NCI-H510A treated with DMSO at 0.1 percent for 48 hours (cell line): ENCODE data around the gene WDR70.
"Not testable (repeated sequence)": the region's sequence is repeated elsewhere in the genome, so short reads cannot be mapped to it uniquely, and the experiment has no call there.

ENCODE experiments used
- DNase-seq: peaks from one replicate; lab custom pipeline; 2025; lab: John Stamatoyannopoulos, UW

Gene WDR70

DNA sequence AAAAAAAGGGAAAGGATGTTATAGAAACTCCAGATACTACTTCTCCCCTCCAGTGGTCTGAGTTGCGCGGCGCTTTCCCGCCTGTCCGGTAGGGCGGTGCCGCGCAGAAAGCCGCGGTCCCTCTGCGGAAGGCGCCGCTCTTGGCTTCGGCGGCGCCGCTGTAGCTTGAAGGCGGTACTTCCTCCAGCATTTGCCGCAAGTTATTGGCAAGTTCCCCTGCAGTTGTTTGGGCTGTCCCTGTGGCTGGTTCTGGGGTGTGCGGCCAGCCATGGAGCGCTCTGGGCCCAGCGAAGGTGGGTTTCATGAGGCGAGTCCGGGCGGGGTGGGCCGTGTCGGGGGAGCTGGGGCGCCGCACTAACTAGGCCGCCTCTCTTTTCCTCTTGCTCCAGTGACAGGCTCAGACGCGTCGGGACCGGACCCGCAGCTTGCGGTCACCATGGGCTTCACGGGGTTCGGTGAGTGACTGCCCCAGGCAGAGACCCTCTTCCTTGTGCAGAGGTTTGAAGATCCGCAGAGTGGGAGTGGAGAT lies at the start of gene WDR70:
WDR70 (plus strand) TSS at position 219 of the 529 bp plus-strand sequence; CDS start at position 269, 50 bp downstream.
- peak; percentile 72 for DNase-seq

DNA sequence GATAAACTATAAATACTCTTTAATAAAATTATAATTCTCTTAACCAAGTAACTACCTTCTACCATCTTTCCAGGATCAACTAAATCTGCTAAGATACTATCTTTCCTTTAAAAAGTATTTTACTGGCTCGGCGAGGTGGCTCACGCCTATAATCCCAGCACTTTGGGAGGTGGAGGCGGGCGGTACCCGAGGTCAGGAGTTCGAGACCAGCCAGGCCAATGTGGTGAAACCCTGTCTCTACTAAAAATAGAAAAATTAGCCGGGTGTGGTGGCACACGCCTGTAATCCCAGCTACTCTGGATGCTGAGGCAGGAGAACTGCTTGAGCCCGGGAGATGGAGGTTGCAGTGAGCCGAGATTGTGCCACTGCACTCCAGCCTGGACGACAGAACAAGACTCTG lies 44.4 kb upstream of the WDR70 start:
- not testable (repeated sequence) for DNase-seq

DNA sequence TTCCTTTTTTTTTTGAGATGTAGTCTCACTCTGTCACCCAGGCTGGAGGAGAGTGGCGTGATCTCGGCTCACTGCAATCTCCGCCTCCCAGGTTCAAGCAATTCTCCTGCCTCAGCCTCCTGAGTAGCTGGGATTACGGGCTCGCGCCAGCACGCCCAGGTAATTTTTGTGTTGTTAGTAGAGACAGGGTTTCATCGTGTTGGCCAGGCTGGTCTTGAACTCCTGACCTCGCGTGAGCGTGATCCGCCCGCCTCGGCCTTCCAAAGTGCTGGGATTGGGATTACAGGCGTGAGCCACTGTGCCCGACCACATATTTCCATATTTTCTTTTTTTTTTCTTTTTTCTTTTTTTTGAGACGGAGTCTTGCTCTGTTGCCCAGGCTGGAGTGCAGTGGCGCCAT lies 36.4 kb upstream of the WDR70 start:
- DNase-seq = not testable (repeated sequence)

DNA sequence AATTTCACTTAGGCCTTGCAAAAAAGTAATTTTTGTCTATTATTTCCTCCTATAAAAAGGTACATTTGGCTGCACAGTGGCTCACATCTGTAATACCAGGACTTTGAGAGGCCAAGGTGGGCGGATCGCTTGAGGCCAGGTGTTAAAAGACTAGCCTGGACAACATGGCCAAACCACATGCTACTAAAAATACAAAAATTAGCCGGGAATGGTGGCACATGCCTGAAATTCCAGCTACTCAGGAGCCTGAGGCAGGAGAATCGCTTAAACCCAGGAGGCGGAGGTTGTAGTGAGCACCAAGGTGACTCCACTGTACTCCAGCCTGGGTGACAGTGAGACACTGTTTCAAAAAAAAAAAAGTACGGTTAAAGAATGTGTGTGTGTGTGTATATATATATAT lies 24.0 kb upstream of the WDR70 start:
- no peak for DNase-seq

DNA sequence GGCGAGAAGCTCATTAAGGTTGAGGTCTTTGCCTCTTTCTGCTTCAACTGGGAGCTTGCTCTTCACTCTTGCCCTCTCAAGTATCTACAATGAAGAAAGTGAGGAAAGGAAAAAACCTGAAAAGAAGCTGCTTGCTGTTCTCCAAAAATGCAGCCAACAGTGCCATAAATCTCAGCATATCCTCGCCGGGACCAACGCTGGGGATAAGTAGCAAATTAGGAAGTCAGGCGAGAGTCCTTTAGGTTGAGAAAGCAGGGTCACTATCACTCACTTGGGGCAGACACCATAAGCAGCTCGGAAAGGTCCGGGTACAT lies 8.6 kb upstream of the WDR70 start:
- DNase-seq = no peak

DNA sequence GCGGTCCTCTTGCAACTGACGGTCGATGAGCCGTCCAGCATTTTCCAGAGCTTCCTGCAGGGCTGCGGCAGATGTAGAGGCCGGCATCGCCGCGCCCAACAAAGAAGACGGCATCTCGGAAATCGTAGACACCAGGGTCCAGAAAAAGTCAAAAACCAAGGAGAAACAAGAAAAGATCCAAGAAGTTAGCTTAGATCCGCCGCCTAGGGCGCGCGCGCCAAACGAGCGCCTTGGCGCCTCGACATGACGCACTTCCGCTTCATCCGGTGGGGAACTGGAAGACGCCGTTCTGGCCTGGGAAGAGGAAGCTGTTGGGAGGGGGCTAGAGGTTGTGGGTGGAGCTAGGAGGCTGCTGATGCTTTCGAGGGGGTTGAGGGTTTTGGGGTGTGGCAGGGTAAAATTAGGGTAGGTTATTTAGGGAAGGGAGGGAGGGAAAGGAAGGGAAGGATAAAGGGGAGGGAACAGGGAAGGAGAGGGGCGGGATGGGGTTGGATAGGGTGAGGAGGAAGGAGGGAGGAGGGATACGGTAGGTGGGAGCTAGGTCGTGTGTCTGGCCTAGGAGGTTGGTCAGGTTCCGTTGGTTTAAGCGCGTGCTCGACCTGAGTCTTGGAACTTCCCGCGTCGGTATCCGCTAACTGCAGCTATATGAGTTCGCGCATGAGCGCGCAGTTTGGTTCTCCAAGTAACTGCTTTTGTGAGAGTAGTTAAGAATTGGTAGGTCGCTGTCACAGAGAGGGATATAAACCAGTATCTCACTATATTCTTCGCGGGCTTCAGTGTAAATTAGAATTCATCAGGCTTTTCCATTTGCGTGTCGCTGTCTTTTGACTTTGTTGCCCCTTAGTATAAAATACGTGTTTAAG lies 8.0 kb upstream of the WDR70 start, which contains the start of gene NUP155:
NUP155 (minus strand) TSS at position 243 of the 863 bp plus-strand sequence; CDS start at position 114, 129 bp downstream.
- DNase-seq = peak; percentile 98

DNA sequence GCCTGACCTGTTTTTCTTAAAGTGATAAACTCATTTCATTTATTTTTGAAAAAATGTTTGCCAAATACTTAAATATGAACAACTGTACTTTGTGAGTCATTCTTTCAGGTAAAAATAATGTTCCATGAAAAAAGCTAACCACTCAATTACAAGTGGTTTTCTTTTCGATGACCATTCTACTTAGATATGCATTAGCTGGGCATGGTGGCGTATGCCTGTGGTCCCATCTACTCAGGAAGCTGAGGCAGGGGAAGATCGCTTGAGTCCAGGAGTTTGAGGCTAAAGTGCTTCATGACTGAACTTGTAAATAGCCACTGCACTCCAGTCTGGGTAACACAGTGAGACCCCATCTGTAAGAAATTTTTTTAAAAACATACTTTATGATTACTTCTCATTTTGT lies 4.0 kb upstream of the WDR70 start:
- DNase-seq = no peak

DNA sequence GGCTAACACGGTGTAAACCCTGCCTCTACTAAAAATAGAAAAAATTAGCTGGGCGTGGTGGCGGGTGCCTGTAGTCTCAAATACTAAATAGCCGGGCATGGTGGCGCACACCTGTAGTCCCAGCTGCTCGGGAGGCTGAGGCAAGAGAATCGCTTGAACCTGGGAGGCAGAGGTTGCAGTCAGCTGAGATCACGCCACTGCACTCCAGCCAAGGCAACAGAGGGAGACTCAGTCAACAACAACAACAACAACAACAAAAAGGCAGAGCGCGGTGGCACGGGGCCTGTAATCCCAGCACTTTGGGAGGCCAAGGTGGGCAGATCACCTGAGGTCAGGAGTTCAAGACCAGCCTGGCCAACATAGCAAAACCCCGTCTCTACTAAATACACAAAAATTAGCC lies 1.1 kb upstream of the WDR70 start:
- not testable (repeated sequence) for DNase-seq

DNA sequence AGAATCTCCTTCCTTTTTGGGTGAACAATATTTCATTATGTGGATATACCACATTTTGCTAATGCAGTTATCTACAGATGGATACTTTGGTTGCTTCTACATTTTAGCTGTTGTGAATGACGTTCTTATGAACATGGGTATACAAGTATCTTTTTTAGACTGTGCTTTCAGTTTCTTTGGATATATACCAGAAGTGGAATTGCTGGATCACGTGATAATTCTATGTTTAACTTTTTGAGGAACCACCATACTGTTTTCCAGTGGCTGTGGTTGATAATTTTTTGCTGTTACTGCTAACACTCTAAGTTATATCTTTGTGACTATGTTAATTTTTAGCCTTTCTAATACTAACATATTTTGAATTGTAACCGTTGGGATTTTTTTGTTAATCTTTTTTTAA lies 12.5 kb downstream of the WDR70 start:
- no peak for DNase-seq

DNA sequence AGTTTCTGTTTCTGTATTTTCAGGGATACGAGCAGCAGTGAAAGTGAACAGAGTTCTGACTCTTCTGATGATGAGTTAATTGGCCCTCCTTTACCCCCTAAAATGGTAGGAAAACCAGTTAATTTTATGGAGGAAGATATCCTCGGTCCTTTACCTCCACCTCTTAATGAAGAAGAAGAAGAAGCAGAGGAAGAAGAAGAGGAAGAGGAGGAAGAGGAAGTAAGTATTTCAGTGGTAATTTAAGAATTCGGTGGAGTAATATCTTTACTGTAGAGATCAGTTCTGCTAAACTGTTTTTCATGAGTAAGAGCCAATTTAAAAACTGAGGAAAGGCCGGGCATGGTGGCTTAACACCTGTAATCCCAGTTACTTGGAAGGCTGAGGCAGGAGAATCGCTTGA lies 17.2 kb downstream of the WDR70 start:
- no peak for DNase-seq

DNA sequence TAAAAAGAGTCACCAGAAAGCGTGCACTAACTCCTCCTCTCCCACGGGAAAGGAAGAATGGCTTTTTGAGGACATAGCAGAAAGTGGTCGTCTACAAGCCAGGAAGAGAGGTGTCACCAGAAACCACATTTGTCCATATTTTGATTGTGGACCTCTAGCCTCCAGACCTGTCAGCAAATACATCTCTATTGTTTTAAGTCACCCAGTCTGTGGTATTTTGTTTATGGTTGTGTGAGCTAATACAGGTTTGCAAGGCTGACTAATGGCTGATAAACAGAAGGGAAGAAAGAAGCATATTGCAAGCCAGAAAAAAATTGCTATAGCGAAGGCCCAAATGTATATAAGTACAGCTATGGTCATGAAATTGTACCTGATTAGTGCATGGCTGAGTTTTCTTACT lies 21.4 kb downstream of the WDR70 start:
- no peak for DNase-seq

DNA sequence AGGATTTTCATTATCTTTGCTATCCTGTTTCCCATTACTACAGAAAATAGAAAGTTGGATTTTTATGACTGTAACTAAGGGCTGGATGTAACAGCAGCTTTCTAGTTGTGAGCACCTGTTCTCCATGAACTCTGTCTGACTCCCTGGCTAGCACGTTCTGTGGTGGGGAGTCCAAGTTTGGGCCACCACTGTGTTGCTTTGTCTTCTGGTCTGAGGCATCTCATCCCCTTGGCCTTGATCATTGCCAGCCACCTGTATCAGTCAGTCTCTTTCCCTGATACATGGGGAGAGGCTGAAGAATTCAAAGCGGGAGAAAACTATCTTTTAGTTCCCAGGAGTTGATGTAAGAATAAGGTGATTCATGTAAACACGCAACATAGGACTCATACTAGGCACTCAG lies 33.4 kb downstream of the WDR70 start:
- no peak for DNase-seq

DNA sequence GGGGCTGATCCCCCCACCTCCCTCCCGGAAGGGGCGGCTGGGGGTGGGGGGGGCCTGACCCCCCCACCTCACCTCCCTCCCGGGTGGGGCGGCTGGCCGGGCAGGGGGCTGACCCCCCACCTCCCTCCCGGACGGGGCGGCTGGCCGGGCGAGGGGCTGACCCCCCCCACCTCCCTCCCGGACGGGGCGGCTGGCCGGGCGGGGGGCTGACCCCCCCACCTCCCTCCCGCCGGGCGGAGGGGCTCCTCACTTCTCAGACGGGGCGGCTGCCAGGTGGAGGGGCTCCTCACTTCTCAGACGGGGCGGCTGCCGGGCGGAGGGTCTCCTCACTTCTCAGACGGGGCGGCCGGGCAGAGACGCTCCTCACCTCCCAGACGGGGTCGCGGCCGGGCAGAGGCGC lies 36.3 kb downstream of the WDR70 start:
- not testable (repeated sequence) for DNase-seq

DNA sequence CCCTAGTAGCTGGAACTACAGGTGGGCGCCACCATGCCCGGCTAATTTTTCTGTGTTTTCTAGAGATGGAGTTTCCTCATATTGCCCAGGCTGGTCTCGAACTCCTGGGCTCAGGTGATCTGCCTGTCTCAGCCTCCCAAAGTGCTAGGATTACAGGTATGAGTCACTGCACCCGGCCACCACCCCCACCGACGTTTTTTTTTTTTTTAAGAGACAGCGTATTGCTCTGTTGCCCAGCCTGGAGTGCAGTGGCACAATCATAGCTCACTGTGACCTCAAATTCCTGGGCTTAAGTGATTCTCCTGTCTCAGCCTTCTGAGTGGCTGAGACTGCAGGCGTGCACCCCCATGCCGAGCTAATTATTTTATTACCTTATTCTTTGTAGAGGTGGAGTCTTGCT lies 38.2 kb downstream of the WDR70 start:
- no peak for DNase-seq

DNA sequence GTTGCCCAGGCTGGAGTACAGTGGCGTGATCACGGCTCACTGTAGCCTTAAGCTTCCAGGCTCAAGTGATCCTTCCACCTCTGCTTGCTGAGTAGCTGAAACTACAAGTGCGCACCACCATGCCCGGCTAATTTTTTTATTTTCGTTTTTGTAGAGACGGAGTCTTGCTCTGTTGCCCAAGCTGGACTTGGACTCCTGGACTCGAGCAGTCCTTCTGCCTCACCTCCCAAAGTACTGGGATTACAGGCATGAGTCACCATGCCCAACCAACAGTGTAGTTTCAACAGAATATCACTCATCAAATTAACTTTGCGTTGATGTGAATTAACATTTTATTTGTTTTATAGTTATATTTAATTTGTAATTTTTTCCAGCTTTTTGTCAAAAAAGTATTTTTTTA lies 45.3 kb downstream of the WDR70 start:
- no peak for DNase-seq

DNA sequence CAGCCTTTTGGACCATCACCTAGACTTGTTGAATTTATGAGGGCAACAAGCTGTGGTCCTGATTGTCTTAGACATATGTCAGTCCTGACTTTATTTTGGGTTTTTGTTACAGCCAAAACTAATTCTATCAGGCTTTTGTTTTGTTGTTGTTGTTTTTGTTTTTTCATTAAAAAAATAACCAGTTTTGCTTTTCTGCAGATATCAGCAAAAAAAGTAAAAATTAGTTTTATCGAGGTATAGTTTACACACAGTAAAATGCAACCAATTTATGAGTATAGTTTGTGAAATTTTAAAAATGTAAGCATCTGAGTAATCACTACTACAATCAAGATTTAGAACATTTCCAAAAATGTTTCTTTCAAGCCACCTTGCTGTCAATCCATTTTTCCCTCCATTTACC lies 48.9 kb downstream of the WDR70 start:
- DNase-seq = no peak

DNA sequence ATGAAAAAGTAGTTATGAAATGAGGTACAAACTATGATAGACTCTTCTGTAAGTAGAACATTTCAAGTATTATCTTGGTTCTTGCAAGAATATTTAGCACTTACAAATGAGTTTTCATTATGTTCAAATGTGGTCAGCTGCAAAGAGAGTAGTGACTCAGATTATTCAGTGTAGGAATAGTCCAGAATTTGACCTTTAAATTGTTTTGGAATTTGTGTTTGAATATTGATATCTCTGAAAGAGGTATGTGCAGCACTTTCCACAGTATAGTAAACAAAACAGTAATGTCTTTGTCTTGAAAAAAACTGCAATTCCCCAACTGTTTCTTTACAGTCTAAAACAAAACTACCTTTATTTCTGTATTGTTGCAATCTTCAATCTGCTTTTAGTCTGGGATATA lies 56.1 kb downstream of the WDR70 start:
- DNase-seq = no peak

DNA sequence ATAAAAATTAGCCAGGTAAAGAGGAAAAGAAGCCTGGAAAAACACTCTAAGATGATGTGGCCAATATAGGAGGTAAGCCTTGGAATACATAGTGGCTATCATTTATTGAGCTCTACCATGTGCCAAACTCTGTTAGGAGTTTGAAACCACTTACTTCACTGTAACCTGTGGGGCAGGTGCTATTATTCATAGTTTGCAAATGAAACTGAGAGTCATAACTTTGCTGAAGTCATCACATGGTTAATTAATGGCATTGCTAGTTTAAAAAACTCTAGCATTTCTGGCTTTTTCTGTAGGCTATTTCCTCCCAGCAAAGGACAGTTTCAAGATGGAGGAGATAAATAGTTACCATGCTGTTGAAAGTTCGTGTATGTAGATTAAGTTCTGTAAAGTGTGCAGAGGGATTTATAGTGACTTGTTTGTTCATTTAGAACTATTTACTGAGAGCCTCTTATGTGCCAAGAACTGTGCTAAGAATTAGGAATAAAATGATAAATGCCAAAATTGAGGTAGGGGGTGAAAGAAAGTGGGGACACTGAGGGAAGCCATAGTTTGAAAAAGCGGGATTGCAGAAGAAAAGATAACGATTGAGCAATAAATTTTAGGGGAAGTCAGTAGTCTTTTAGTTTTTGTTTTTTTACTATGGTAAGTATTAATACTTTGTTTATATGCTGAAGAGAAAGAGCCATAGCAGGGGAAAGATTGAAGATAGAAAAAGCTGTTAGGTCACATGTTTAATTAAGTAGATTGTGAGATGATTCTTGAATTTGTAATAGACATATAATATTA lies 57.2 kb downstream of the WDR70 start:
- DNase-seq = peak; percentile 14

DNA sequence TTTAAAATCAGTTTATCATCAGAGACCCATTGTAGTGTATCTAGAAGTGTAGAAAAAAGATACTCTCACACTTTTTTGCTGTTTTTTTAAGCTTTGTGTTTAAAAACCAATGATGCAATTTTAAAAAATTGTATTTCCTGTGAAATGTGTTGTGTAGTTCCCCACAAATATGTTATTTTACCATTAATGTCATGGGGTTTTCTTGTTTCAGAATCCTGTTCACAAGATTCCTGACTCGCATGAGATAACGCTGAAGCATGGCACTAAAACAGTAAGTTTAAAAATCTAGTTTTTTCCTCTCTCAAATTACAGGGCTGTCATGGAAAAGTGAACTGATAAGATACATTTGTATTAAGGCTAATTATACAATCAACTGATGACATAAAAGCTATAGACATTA lies 58.6 kb downstream of the WDR70 start:
- no peak for DNase-seq

DNA sequence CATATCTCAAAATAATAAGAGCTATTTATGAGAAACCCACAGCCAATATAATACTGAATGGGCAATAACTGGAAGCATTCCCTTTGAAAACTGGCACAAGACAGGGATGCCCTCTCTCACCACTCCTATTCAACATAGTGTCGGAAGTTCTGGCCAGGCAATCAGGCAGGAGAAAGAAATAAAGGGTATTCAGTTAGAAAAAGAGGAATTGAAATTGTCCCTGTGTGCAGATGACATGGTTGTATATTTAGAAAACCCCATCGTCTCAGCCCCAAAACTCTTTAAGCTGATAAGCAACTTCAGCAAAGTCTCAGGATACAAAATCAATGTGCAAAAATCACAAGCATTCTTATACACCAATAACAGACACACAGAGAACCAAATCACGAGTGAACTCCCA lies 66.7 kb downstream of the WDR70 start:
- DNase-seq = not testable (repeated sequence)

DNA sequence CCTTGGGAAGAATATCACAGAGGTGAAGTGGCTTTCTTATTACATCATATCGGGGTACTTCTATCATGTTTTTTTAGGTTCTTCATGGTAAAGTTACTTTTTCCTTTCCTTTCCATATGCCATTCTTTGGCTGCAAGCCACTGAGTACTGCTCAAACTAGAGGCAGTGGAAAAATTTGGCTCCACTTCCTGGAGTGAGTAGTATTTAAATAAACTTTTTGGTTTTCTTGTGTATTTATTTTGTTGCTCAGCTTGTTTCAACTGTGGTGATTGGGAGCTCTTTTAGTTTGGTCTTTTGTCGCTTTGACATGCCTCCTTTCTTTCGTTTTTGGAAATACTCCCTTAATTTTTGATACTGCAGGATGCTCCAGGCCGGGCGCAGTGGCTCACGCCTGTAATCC lies 69.8 kb downstream of the WDR70 start:
- no peak for DNase-seq

DNA sequence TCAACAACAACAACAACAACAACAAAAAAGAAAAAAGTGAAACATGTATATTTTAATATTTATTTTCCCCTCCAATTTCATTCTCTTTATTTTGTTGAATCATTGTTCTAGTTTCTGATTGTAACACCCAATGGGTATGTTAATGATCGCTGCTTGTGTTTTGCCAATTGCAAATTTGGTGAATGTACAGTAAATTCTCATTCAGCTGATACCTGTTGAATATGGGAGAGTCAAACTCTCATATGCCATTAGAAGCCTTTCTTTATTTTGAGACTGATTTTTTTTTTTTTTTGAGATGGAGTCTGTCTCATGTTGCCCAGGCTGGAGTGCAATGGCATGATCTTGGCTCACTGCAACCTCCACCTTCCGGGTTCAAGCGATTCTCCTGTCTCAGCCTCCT lies 72.9 kb downstream of the WDR70 start:
- not testable (repeated sequence) for DNase-seq

DNA sequence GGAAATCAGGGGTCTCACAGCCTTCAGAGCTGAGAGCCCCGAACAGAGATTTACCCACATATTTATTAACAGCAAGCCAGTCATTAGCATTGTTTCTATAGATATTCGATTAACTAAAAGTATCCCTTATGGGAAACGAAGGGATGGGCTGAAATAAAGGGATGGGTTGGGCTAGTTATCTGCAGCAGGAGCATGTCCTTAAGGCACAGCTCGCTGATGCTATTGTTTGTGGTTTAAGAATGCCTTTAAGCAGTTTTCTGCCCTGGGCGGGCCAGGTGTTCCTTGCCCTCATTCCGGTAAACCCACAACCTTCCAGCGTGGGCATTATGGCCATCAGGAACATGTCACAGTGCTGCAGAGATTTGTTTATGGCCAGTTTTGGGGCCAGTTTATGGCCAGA lies 74.1 kb downstream of the WDR70 start:
- DNase-seq = not testable (repeated sequence)
